ENCODE measurements around the gene SMAD4.

SMAD4 gene

GRCh38 chr18:51133580-51134160 is 103.7 kb downstream of the SMAD4 start:
- no peaks in the 10 kb centered on the region for H3K4me1 ChIP-seq (ENCODE audit: insufficient read depth, low read length)
- no peak overlapping the region for H3K9ac ChIP-seq (ENCODE audit: low read depth, low read length)
- no peak overlapping the region for H2AFZ ChIP-seq (ENCODE audit: low read depth, low read length)
- ATAC-seq (ENCODE audit: insufficient read depth, low read depth) (no peak), DNase-seq (no peak)
- no peak for TF ChIP-seq CTCF (IDR thresholded peaks at IDR 0.05; ENCODE audit: borderline replicate concordance, extremely low read depth, low read length, poor library complexity, severe bottlenecking)
- TF ChIP-seq EZH2 (IDR thresholded peaks at IDR 0.05; ENCODE audit: borderline replicate concordance, low read depth, low read length, severe bottlenecking) = no peak
- no peaks in the 10 kb centered on the region for H3K9me3 ChIP-seq (ENCODE audit: insufficient read depth, low read length, severe bottlenecking)
- no peaks in the 10 kb centered on the region for H3K79me2 ChIP-seq (ENCODE audit: insufficient read depth, low read length)
- no peaks in the 10 kb centered on the region for H3K27me3 ChIP-seq (ENCODE audit: insufficient read depth, low read length, poor library complexity)
- no peak overlapping the region for H3K4me2 ChIP-seq (ENCODE audit: insufficient read depth, low read length)
- H4K20me1 ChIP-seq (ENCODE audit: insufficient read depth, low read length) = no peaks in the 10 kb centered on the region
- no peak overlapping the region for H3K27ac ChIP-seq (ENCODE audit: low read length)
- no peaks in the 10 kb centered on the region for H3K36me3 ChIP-seq (ENCODE audit: insufficient read depth, low read length)
- H3K4me3 ChIP-seq (ENCODE audit: low read depth in 1 of 2, low read length in 2 of 2) = no peak overlapping the region
